GM18951 (cell line): ENCODE measurements around the gene STX11.
"Not testable (repeated sequence)": the region's sequence is repeated elsewhere in the genome, so short reads cannot be mapped to it uniquely, and the experiment has no call there.

Experiments used
- POLR2A ChIP-seq: IDR thresholded peaks from 4 replicates; pipeline ENCODE4 v1.6.1; 2011; ENCODE audit warnings: mild to moderate bottlenecking; ENCODE audit not compliant: insufficient read length, insufficient read depth; ENCODE audit errors: extremely low read depth
- in situ Hi-C: fragments of 300-500 bp; cut with MboI; formaldehyde crosslinking; loops from one replicate; pipeline ENCODE4 v1.12.0; 2022; ENCODE audit warnings: low sequenced_read_pairs, mixed read lengths, inconsistent platforms; ENCODE audit not compliant: unreplicated experiment

STX11 gene

GRCh38 chr6:144170044-144170443, 19.7 kb downstream of the STX11 start:
- in situ Hi-C loops = no loop called here
- TF ChIP-seq POLR2A = no peak

GRCh38 chr6:144171406-144171805, 21.1 kb downstream of the STX11 start:
- TF ChIP-seq POLR2A = no peak
- in situ Hi-C loops = no loop called here

- in situ Hi-C loops = no loop called here
- TF ChIP-seq POLR2A = no peak
Observed at GRCh38 chr6:144174006-144174405, 23.7 kb downstream of the STX11 start.

GRCh38 chr6:144176043-144176442, 25.7 kb downstream of the STX11 start:
- no peak for TF ChIP-seq POLR2A
- in situ Hi-C loops = no loop called here

- TF ChIP-seq POLR2A = no peak
Observed at GRCh38 chr6:144177726-144178125, 27.4 kb downstream of the STX11 start.

GRCh38 chr6:144178323-144178722, 28.0 kb downstream of the STX11 start:
- in situ Hi-C loops = no loop called here
- no peak for TF ChIP-seq POLR2A

More at GRCh38 chr6:144177726-144178125, 27.4 kb downstream of the STX11 start:
- in situ Hi-C loops = no loop called here

- in situ Hi-C loops = no loop called here
- no peak for TF ChIP-seq POLR2A
Observed at GRCh38 chr6:144179237-144179636, 28.9 kb downstream of the STX11 start.

GRCh38 chr6:144179828-144180227, 29.5 kb downstream of the STX11 start:
- in situ Hi-C loops = no loop called here
- TF ChIP-seq POLR2A = no peak

- in situ Hi-C loops = not testable (repeated sequence)
Observed at GRCh38 chr6:144180354-144180753, 30.0 kb downstream of the STX11 start.

- in situ Hi-C loops = no loop called here
- TF ChIP-seq POLR2A = no peak
Observed at GRCh38 chr6:144181639-144182038, 31.3 kb downstream of the STX11 start.

GRCh38 chr6:144184186-144184585, 33.9 kb downstream of the STX11 start:
- in situ Hi-C loops = not testable (repeated sequence)

GRCh38 chr6:144185133-144185836, 35.0 kb downstream of the STX11 start:
- in situ Hi-C loops = no loop called here
- no peak for TF ChIP-seq POLR2A

GRCh38 chr6:144186817-144187625, 36.7 kb downstream of the STX11 start:
- no peak for TF ChIP-seq POLR2A
- in situ Hi-C loops = no loop called here

- in situ Hi-C loops = no loop called here
- TF ChIP-seq POLR2A = no peak
Observed at GRCh38 chr6:144189351-144189750, 39.0 kb downstream of the STX11 start.
